K562 (cell line): ENCODE data around the gene CHRM1. TPM values are rescaled to one million over a fixed set of nuclear protein-coding genes. Genes with fewer than 3 reads are reported as not detected.

Source experiments
- ARID1B ChIP-seq: fragments of 450-650 bp; IDR thresholded peaks from 2 replicates; pipeline ENCODE4 v1.6.1; 2016; ENCODE audit warnings: antibody characterized with exemption, mild to moderate bottlenecking, inconsistent platforms
- CBFA2T3 ChIP-seq: fragments of 450-650 bp; IDR thresholded peaks from 2 replicates; pipeline ENCODE4 v1.6.1; 2017
- EP300 ChIP-seq: IDR thresholded peaks from 2 replicates; pipeline ENCODE4 v1.6.1; 2012; ENCODE audit warnings: low read length, improper control_type of control experiment
- GATA2 ChIP-seq: sonication (generic); formaldehyde crosslinking; IDR thresholded peaks from 2 replicates; pipeline ENCODE4 v1.4.0; 2020; ENCODE audit warnings: mild to moderate bottlenecking, missing genetic modification reagents
- IRF2 ChIP-seq: sonication (generic); formaldehyde crosslinking; IDR thresholded peaks from 2 replicates; pipeline ENCODE4 v1.8.1; 2022; ENCODE audit warnings: mild to moderate bottlenecking, missing genetic modification reagents
- KLF16 ChIP-seq: IDR thresholded peaks from 2 replicates; pipeline ENCODE4 v1.6.1; 2016; ENCODE audit warnings: antibody characterized with exemption
- MEIS2 ChIP-seq: fragments of 450-650 bp; IDR thresholded peaks from 2 replicates; pipeline ENCODE4 v1.6.1; 2014; ENCODE audit warnings: mild to moderate bottlenecking; ENCODE audit not compliant: partially characterized antibody
- NCOR1 ChIP-seq: fragments of 450-650 bp; IDR thresholded peaks from 2 replicates; pipeline ENCODE4 v1.6.1; 2016; ENCODE audit warnings: mild to moderate bottlenecking, moderate library complexity
- RBM25 ChIP-seq: fragments of 200-400 bp; formaldehyde crosslinking; IDR thresholded peaks from 2 replicates; pipeline ENCODE4 v1.6.1; 2018; ENCODE audit warnings: low read length, low read depth, moderate library complexity; ENCODE audit not compliant: severe bottlenecking
- RCOR1 ChIP-seq, 2 experiments: IDR thresholded peaks; 2 replicates each; pipeline ENCODE4 v1.6.1; 2012; ENCODE audit warnings: low read depth in 2 of 2, low read length in 2 of 2, borderline replicate concordance in 1 of 2, improper control_type of control experiment in 1 of 2
- SAP30 ChIP-seq: fragments of 200-600 bp; sonication (generic); IDR thresholded peaks from 2 replicates; pipeline ENCODE4 v1.6.1; 2012; ENCODE audit warnings: borderline replicate concordance, low read depth, mild to moderate bottlenecking, moderate library complexity, low read length, control low read depth, inconsistent platforms; ENCODE audit not compliant: insufficient read depth, poor library complexity, severe bottlenecking
- SIN3A ChIP-seq, 2 experiments: fragments of 150-350 bp in 1 of 2; IDR thresholded peaks; 2 replicates each; pipeline ENCODE4 v1.6.1; 2011 to 2016; ENCODE audit warnings: borderline replicate concordance in 2 of 2, low read depth in 2 of 2, low read length in 2 of 2, mild to moderate bottlenecking in 2 of 2, moderate library complexity in 2 of 2; ENCODE audit not compliant: control insufficient read depth in 1 of 2
- SP1 ChIP-seq: sonication (generic); formaldehyde crosslinking; IDR thresholded peaks from 2 replicates; pipeline ENCODE4 v1.8.1; 2022; ENCODE audit warnings: mild to moderate bottlenecking, missing genetic modification reagents
- TAL1 ChIP-seq: fragments of 450-650 bp; IDR thresholded peaks from 2 replicates; pipeline ENCODE4 v1.6.1; 2016; ENCODE audit warnings: mild to moderate bottlenecking
- VEZF1 ChIP-seq: fragments of 200-800 bp; sonication (Bioruptor generic); IDR thresholded peaks from 2 replicates; pipeline ENCODE4 v1.6.1; 2017; ENCODE audit warnings: missing genetic modification characterization, missing compliant biosample characterization
- ZNF41 ChIP-seq: fragments of 250-450 bp; sonication (Bioruptor Pico); conservative IDR thresholded peaks from 2 replicates; pipeline ENCODE4 v1.4.0; 2020; ENCODE audit warnings: mild to moderate bottlenecking
- polyA plus RNA-seq, 8 experiments: library from polyadenylated mRNA; depleted of rRNA in 4 of 8; stranded (reverse) in 5 of 8; unstranded in 3 of 8; fragments of >200 nt; fragmentation: Nextera tagmentation in 2 of 8; fragmentation: Illumina TruSeq in 1 of 8; extraction: Ambion mirVana in 2 of 8; extraction: Trizol in 1 of 8; gene quantifications; 2 replicates each; pipeline versions ENCODE4 v1.2.1 to v1.2.3, GENCODE V29; 2011 to 2014; ENCODE audit warnings: inconsistent platforms in 1 of 8, missing spikeins in 1 of 8
- total RNA-seq, 7 experiments: library from RNA; depleted of rRNA in 6 of 7; stranded (reverse); fragments of >200 nt in 6 of 7; fragmentation: Illumina TruSeq in 2 of 7; extraction: Trizol in 2 of 7; gene quantifications; 2 replicates each; pipeline versions ENCODE4 v1.2.1 to v1.2.3, GENCODE V29; 2011 to 2021; ENCODE audit warnings: low replicate concordance in 1 of 7
- TF ChIP-seq, protein P1 (sequence below), 2 experiments: fragments of 450-650 bp; IDR thresholded peaks; 2 replicates each; pipeline ENCODE4 v1.6.1; 2016; ENCODE audit warnings: mild to moderate bottlenecking in 2 of 2, borderline replicate concordance in 1 of 2, low read depth in 1 of 2, moderate library complexity in 1 of 2

The CHRM1 gene
- total and polyA plus RNA-seq, 9 of the 15 experiments (the other 6 are each of a cell fraction or from before 2014, with no cell fraction given) = not detected

DNA sequence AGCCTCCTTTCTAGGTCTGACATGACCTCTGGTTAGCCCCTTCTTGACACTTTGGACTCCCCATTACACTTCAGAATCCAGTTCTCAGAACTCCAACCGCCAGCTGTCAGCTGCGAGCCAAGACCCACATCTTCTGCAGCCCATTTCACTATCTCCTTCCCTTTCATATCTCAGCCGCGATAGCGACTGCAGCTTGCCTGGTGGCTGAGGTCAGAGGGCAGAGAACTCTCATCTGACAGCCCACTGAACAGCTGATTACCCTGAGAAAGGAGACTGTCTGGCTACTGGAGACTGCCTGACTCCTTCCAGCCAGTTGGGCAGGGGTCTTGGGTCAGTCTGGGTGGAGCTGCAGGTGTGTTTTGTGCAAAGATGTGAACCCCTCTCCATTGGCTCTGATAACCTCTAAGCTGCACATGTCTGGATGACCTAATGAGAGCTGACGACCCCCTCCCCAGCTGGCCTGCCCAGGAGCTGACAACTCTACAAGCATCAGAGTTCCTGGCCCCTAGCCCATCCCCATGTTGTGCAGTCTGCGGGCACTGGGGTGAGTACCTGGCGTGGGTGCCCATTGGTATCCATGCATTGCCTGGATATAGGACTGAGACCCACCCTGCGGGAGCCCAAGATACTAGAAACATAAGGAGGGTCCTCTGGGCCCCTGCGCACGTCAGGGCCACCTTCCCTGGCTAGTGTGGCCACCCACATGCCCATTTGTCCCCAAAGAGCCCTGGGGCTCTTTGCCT, 1.1 kb downstream of the CHRM1 start (continued):
- TF ChIP-seq ARID1B (peak; percentile 43), ZNF41 (no peak), IRF2 (CRISPR knock-in tag) (no peak), SAP30 (peak; percentile 55), SIN3A (IDR thresholded peaks at IDR 0.05; ENCODE audit: borderline replicate concordance in 2 of 2, control insufficient read depth in 1 of 2, low read depth in 2 of 2, low read length in 2 of 2) (0 out of 4 replicates have a peak, but pooled peaks of 1 of the 2 experiments have one; percentile 50), TAL1 (0 out of 2 replicates have a peak, but pooled peaks have one; percentile 12), GATA2 (peak; percentile 18; the same call in 1 of the 2 replicates), KLF16 (peak; percentile 73; the same call in 1 of the 2 replicates), VEZF1 (CRISPR knock-in tag) (peak; percentile 22; the same call in 1 of the 2 replicates), CBFA2T3 (peak; percentile 81), EP300 (peak; percentile 60; the same call in 1 of the 2 replicates), RBM25 (no peak), NCOR1 (peak; percentile 39; the same call in 1 of the 2 replicates), MEIS2 (peak; percentile 46), RCOR1 (IDR thresholded peaks at IDR 0.05; ENCODE audit: borderline replicate concordance in 1 of 2, low read depth in 2 of 2, low read length in 2 of 2) (peak in 1 of 2 experiments; percentile 63; a peak in 2 of 4 replicates), SP1 (CRISPR knock-in tag) (no peak)
- TF ChIP-seq, protein P1, sequence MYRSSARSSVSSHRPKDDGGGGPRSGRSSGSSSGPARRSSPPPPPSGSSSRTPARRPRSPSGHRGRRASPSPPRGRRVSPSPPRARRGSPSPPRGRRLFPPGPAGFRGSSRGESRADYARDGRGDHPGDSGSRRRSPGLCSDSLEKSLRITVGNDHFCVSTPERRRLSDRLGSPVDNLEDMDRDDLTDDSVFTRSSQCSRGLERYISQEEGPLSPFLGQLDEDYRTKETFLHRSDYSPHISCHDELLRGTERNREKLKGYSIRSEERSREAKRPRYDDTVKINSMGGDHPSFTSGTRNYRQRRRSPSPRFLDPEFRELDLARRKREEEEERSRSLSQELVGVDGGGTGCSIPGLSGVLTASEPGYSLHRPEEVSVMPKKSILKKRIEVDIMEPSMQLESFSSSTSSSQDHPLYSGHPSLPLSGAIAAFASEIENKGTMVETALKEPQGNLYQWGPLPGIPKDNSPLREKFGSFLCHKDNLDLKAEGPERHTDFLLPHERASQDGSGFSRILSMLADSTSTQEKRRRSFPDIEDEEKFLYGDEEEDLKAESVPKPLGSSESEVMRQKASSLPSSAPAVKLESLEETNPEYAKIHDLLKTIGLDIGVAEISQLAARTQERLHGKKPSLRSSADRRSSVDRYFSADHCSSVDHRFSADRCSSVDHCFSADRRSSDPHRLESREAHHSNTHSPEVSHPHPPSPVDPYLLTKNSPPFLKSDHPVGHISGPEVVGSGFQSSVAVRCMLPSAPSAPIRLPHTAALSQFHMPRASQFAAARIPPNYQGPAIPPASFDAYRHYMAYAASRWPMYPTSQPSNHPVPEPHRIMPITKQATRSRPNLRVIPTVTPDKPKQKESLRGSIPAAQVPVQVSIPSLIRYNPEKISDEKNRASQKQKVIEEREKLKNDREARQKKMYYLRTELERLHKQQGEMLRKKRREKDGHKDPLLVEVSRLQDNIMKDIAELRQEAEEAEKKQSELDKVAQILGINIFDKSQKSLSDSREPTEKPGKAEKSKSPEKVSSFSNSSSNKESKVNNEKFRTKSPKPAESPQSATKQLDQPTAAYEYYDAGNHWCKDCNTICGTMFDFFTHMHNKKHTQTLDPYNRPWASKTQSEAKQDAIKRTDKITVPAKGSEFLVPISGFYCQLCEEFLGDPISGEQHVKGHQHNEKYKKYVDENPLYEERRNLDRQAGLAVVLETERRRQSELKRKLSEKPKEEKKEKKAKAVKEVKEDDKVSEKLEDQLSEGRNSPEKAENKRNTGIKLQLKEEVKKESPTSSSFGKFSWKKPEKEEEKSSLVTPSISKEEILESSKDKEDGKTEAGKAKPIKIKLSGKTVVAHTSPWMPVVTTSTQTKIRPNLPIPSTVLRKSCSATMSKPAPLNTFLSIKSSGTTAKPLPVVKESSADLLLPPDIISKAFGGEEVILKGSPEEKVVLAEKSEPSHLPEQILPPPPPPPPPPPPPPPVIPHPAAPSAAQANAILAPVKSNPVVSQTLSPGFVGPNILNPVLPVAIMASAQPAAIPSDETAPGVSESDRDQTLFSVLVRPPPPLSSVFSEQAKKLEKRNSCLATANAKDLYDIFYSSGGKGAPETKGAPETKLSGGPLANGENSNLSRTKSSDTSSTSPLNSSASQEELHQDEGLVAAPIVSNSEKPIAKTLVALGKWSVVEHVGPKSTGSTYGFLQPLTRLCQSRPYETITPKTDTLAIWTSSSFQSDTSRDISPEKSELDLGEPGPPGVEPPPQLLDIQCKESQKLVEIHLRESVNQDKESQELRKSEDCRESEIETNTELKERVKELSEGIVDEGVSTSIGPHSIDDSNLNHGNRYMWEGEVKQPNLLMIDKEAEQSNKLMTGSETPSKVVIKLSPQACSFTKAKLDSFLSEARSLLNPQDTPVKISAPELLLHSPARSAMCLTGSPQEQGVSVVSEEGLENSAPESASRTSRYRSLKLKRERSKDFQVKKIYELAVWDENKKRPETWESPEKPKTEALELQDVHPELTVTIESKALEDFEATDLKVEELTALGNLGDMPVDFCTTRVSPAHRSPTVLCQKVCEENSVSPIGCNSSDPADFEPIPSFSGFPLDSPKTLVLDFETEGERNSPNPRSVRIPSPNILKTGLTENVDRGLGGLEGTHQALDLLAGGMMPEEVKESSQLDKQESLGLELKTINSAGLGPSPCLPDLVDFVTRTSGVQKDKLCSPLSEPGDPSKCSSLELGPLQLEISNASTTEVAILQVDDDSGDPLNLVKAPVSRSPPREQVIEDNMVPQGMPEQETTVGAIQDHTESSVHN (IDR thresholded peaks at IDR 0.05; ENCODE audit: borderline replicate concordance in 1 of 2, low read depth in 1 of 2) = 0 out of 4 replicates have a peak, but pooled peaks of 1 of the 2 experiments have one; percentile 31
